ENCODE data around the gene RSPH1. TPM values are rescaled to one million over a fixed set of nuclear protein-coding genes. Genes with fewer than 3 reads are reported as not detected.
A peak's percentile ranks its signal among the peaks of the same experiment; 100 is the strongest.

Gene RSPH1
- total RNA-seq, 2 donors from 2014 or later: not detected

DNA sequence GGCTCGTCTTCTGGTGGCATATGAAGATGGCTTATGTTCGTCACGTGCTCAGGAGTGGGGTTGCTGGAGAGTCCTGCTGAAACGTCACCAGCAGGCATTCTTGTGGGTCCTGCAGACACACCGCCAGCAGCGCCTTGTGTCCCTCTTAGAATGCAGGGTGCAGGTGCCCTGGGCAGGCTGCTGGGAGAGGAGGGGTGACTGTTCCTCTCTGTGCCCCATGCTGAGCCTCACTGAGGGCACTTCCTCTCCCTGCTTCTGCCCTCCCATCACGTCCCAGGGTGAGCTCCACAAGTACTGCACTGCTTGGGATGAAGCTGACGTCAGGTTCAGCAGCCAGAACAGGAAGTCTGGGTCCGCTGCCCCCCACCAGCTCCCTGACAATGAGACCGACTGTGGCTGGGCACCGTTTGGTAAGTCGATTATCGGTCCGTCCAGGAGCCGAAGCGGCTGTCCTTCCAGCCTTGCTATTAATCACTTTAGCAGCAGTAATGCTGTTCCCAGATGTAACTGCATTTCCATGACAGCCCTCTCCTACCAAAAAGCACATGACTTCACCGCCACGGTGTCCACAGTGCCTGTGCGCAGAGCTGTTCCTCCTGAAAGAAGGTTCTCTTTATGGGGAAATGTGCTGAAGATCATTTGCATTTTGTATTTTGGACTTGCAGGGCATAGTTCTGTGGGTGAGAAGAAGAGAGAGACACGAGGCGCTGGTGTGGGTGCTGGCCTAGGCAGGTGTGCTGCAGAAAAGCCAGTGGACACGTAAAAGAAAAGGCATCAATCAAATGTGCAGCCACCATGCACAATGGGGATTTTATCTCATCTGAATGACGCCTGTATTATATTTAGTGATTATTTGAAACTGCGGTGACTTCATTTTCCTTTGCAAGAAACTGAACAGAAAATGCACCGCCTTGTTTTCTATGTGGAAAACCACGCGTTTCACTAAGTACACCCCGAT lies 38.7 kb upstream of the RSPH1 start:
- DNase-seq (ENCODE audit: low spot score): no peak
- no peak for TF ChIP-seq CTCF (IDR thresholded peaks at IDR 0.05)
- H3K4me1 ChIP-seq: peaks cover 0 to 11% of the 10 kb centered on the region in 2 donors
- no peaks in the 10 kb centered on the region for H3K36me3 ChIP-seq
- H3K9me3 ChIP-seq: no peaks in the 10 kb centered on the region
- H3K4me3 ChIP-seq: no peak overlapping the region
- H3K27ac ChIP-seq: peak overlapping the region; percentile 19 to 35
- H3K27me3 ChIP-seq: no peaks in the 10 kb centered on the region

GRCh38 chr21:42533963-42534355 lies 37.9 kb upstream of the RSPH1 start:
- H3K4me1 ChIP-seq: peaks cover 0 to 11% of the 10 kb centered on the region in 2 donors
- no peaks in the 10 kb centered on the region for H3K36me3 ChIP-seq
- no peak for DNase-seq (ENCODE audit: low spot score)
- TF ChIP-seq CTCF (IDR thresholded peaks at IDR 0.05): no peak
- no peaks in the 10 kb centered on the region for H3K9me3 ChIP-seq
- H3K27ac ChIP-seq: peak overlapping the region in 1 of 2 donors; percentile 19
- no peak overlapping the region for H3K4me3 ChIP-seq
- no peaks in the 10 kb centered on the region for H3K27me3 ChIP-seq

DNA sequence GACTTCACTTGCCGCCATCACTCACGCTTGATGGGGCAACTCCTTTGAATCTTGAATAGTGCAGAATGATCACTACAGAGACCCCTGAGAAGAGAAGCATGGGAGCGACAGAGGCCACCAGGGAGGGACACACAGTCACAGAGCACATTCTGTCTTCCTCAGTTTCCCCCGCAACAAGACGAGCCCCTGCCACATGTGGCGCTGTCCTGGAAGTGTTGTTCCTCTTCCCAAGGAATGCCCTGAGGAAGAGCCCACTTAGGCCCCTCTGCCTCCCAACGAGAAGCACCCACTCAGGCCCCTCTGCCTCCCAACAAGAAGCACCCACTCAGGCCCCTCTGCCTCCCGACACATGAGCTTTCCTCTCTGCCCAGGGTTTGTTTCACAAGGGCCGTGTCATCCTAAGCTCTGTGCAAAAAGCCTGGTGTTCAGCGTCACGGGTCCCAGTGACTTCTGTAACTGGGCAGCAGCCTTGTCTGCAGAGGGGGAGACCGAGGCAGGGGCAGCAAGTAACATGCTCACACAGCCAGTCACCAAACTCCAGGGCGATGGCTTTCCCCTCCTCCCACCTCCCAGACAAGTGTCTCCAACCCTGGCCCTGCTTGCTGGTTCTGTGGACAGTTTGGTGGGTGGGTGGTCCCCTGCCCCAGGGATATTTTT lies 37.4 kb upstream of the RSPH1 start:
- no peak for DNase-seq (ENCODE audit: low spot score)
- peak overlapping the region in 1 of 2 donors; percentile 36 for H3K27ac ChIP-seq
- H3K4me3 ChIP-seq: no peak overlapping the region

GRCh38 chr21:42532466-42533181 lies 36.6 kb upstream of the RSPH1 start:
- no peak overlapping the region for H3K4me3 ChIP-seq
- H3K27ac ChIP-seq: peak overlapping the region in 1 of 2 donors; percentile 36
- H3K27me3 ChIP-seq: no peaks in the 10 kb centered on the region
- H3K36me3 ChIP-seq: no peaks in the 10 kb centered on the region
- peaks cover 0 to 11% of the 10 kb centered on the region in 2 donors for H3K4me1 ChIP-seq
- no peaks in the 10 kb centered on the region for H3K9me3 ChIP-seq
- peak; percentile 81 for DNase-seq (ENCODE audit: low spot score)
- no peak for TF ChIP-seq CTCF (IDR thresholded peaks at IDR 0.05)

More for the DNA sequence above, 37.4 kb upstream of the RSPH1 start:
- no peaks in the 10 kb centered on the region for H3K36me3 ChIP-seq
- H3K27me3 ChIP-seq: no peaks in the 10 kb centered on the region
- H3K9me3 ChIP-seq: no peaks in the 10 kb centered on the region
- TF ChIP-seq CTCF (IDR thresholded peaks at IDR 0.05): no peak
- H3K4me1 ChIP-seq: peaks cover 0 to 11% of the 10 kb centered on the region in 2 donors

DNA sequence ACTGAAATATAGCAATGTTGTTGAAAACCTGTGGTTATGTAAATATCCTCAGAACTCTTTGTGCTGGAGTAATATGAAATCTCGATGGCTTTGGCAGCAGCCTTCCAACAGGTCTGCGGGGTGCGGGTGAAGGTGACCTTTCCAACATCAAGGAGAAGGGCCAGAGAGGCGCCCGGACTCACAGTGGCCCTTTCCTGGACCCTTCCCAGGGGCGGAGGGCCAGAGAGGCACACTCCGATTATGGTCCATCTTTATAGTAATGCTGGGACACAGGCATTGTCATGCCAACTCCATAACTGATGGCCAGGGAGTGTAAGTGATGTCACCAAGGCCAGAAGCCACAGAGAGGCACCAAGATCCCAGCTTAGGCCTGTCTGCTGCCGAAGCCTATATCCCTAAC lies 35.7 kb upstream of the RSPH1 start:
- Histone ChIP-seq H3K9me3 (no peaks in the 10 kb centered on the region), H3K4me1 (peaks cover 0 to 16% of the 10 kb centered on the region in 2 donors), H3K36me3 (no peaks in the 10 kb centered on the region), H3K27me3 (no peaks in the 10 kb centered on the region), H3K4me3 (no peak overlapping the region), H3K27ac (no peak overlapping the region)
- DNase-seq (ENCODE audit: low spot score): no peak
- no peak for TF ChIP-seq CTCF (IDR thresholded peaks at IDR 0.05)
